ENCODE measurements around the gene FAM72D. TPM values are rescaled to one million over a fixed set of nuclear protein-coding genes. Genes with fewer than 3 reads are reported as not detected.
"Not testable (repeated sequence)": the region's sequence is repeated elsewhere in the genome, so short reads cannot be mapped to it uniquely, and the experiment has no call there.

Gene FAM72D
- 14.4 and 21.3 TPM in 2 replicates for total RNA-seq (2014; rRNA removed; shearing (Covaris generic))
- 44.5 and 58.9 TPM in 2 replicates for total RNA-seq (2022)
- percentile 65 among the genes with signal in this experiment for Bru-seq, nascent RNA
- BruChase-seq, experiment 1, labeled RNA remaining after a 6-hour chase = percentile 61 among the genes with signal in this experiment
- BruChase-seq, experiment 2, labeled RNA remaining after a 2-hour chase = percentile 75 among the genes with signal in this experiment
- long read RNA-seq, transcript FAM72D-201 (4 exons, 2,397 nt) = major isoform, 66 of 89 reads
- long read RNA-seq, partial matches to known transcripts = 4 of 89 reads
- long read RNA-seq, other reads (novel, unspliced or antisense) = 19 of 89 reads

DNA sequence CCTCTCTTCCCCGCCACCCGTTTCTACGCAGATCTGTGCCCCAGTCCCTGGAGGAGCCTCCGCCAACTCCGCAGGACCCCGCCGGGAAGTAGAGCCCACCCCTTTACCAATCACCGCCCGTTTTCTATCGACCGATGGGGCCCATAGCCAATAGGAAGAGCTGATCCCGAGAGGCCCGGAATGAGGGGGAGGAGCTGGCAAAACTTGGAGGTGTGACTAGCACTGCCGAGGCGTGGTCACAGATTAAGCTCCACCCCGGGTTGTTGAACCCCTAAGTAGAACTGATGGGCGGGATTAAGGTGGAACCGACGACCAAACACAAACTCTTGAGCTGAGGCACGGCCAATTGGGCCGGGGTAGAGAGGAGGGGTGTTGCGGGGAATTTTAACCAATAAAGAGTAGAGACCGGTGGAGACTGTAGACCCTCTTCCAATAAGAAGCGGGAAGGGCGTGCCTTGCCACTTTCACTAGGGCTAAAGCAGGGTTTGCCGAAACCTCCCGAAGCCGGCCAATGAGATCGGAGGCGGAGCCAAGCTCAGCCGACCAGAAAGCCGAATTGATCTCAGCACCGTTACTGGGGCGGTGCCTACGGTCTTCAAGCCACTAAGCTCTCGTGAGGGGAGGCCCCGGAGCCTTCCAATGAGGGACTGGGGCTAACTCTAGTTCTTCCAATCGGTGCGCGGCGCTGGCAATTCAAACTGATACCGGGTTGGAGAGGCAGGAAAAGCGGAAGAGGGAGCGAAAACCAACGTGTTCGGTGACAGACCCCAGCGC lies at the start of gene FAM72D, which contains the start of gene SRGAP2B:
TSS of gene FAM72D (plus strand) at position 691 of the 774 bp plus-strand sequence. CDS start 874 bp downstream, outside the sequence.
TSS of gene SRGAP2B (minus strand) at position 45 of the 774 bp plus-strand sequence. CDS start 2,427 bp downstream, outside the sequence.
- H3K9me3 ChIP-seq (ENCODE audit: low read length); CTCF ChIA-PET (ENCODE audit: unreplicated experiment): not testable (repeated sequence)

DNA sequence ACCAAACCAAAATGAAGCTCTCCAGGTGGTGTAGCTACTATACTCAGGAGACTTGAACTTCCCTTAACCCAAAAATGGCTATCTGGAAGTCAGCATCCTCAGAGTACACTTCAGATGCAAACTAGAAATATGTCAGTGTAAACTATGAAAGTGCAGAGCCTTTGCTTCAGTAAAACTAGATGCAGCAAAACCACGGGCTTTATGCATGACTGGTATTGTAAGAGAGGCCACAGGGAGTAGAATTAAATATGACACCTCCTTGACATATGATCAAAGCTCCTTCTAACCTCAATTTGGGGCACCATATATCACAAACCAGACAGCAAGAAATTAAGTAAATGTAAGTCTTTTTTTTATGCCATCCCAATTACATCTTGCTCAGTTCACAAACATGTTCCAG lies 48.2 kb upstream of the FAM72D start:
- H3K79me2 ChIP-seq (ENCODE audit: insufficient read depth, low read depth, low read length); H4K20me1 ChIP-seq (ENCODE audit: insufficient read depth, low read length); POLR2A ChIA-PET; H3K4me2 ChIP-seq (ENCODE audit: low read length); H2AFZ ChIP-seq (ENCODE audit: low read length); H3K4me3 ChIP-seq (ENCODE audit: low read depth, low read length, poor library complexity, severe bottlenecking); CTCF ChIA-PET (ENCODE audit: unreplicated experiment); H3K4me1 ChIP-seq (ENCODE audit: insufficient read depth, low read length, poor library complexity, severe bottlenecking); BruUV-seq (replicated peaks); H3K36me3 ChIP-seq (ENCODE audit: insufficient read depth, low read length); intact Hi-C loops (cut with micrococcal nuclease; ENCODE audit: unreplicated experiment); DNase-seq (ENCODE audit: low spot score); H3K9me2 ChIP-seq (ENCODE audit: insufficient read depth, low read length); H3K9me3 ChIP-seq (ENCODE audit: low read length); H3K27ac ChIP-seq (ENCODE audit: low read depth, low read length, poor library complexity, severe bottlenecking): not testable (repeated sequence)

More for the DNA sequence above, at the start of gene FAM72D, which contains the start of gene SRGAP2B:
- H2AFZ ChIP-seq (ENCODE audit: low read length); POLR2A ChIA-PET; H4K20me1 ChIP-seq (ENCODE audit: insufficient read depth, low read length); DNase-seq (ENCODE audit: low spot score); H3K36me3 ChIP-seq (ENCODE audit: insufficient read depth, low read length); H3K4me1 ChIP-seq (ENCODE audit: insufficient read depth, low read length, poor library complexity, severe bottlenecking); intact Hi-C loops (cut with micrococcal nuclease; ENCODE audit: unreplicated experiment); H3K9me2 ChIP-seq (ENCODE audit: insufficient read depth, low read length); BruUV-seq (replicated peaks); H3K27ac ChIP-seq (ENCODE audit: low read depth, low read length, poor library complexity, severe bottlenecking); H3K79me2 ChIP-seq (ENCODE audit: insufficient read depth, low read depth, low read length): not testable (repeated sequence)
- H3K4me3 ChIP-seq (ENCODE audit: low read depth, low read length, poor library complexity, severe bottlenecking) = peak within 1 kb of the TSS; percentile 65
- peak within 1 kb of the TSS; percentile 52; the same call in 1 of the 2 replicates for H3K4me2 ChIP-seq (ENCODE audit: low read length)

DNA sequence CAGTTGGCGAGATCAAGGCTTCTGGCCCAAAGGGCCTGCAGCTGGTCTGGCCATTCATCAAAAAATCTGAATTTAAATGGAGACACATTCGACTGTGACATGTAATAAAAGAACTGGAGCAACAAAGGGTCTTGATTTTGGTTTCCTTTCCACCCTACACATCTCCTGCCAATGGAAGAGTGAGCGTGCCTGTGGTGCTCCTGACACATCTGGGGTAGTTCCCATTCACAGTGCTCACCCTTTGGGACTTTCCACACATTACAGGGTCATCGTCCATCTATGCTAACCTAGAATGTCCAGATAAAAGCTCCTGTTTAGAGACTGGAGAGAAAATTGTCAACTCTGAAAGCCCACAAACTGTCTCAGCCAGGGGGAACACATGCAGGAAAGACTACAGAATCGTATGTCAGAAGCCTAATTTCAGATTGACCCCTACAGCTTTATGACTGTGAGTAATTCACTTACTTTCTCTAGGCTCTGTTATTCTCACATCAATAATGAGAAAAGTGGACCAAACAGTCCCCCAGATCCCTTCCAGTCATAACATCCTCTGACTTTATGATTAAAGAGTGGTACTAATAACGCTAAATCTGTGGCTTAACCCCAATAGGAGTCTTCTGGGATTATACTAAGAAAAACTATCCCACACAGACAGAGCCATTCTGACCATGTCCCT lies 47.5 kb upstream of the FAM72D start:
- H3K79me2 ChIP-seq (ENCODE audit: insufficient read depth, low read depth, low read length); H3K9me3 ChIP-seq (ENCODE audit: low read length); DNase-seq (ENCODE audit: low spot score); H3K4me2 ChIP-seq (ENCODE audit: low read length); intact Hi-C loops (cut with micrococcal nuclease; ENCODE audit: unreplicated experiment); H3K27ac ChIP-seq (ENCODE audit: low read depth, low read length, poor library complexity, severe bottlenecking); CTCF ChIA-PET (ENCODE audit: unreplicated experiment); H3K4me1 ChIP-seq (ENCODE audit: insufficient read depth, low read length, poor library complexity, severe bottlenecking); H4K20me1 ChIP-seq (ENCODE audit: insufficient read depth, low read length); H3K4me3 ChIP-seq (ENCODE audit: low read depth, low read length, poor library complexity, severe bottlenecking); H3K36me3 ChIP-seq (ENCODE audit: insufficient read depth, low read length); H3K9me2 ChIP-seq (ENCODE audit: insufficient read depth, low read length); H2AFZ ChIP-seq (ENCODE audit: low read length); BruUV-seq (replicated peaks); POLR2A ChIA-PET: not testable (repeated sequence)

DNA sequence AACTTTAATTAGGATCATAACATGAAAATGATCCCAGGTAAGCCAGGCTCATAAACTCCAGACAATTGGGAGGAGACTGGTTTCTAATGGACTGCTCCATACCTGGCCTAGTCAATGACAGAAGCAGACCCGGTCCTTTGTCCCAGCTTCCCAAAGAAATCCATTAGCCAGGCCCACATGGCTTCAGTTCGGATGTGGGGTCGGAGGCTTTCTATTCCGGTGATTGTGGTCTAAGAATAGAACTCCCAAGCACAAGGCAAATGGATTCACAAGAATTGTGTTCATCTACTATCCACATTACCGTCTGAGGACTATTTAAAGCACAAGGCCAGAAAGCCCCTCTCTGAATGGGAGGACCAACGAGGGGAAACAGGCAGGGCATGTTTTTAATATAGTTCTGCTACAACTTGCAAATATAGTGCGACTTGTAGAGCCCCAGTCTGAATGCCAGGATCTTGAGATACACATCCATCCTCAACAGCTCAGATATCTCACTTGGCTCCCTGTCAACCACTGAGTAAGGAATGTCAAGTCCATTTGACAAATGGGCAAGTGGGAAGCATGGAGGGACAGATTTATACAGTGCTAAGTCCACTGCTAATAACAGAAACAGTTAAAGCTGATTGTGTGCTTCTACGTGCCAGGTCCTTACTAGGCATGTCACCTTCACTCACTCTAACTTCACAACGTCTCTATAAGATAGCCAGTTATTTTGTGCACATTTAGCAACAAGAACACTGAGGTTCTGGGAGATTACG lies 43.6 kb upstream of the FAM72D start:
- H3K36me3 ChIP-seq (ENCODE audit: insufficient read depth, low read length); DNase-seq (ENCODE audit: low spot score); H3K4me2 ChIP-seq (ENCODE audit: low read length); BruUV-seq (replicated peaks); H3K4me1 ChIP-seq (ENCODE audit: insufficient read depth, low read length, poor library complexity, severe bottlenecking); H3K9me3 ChIP-seq (ENCODE audit: low read length); intact Hi-C loops (cut with micrococcal nuclease; ENCODE audit: unreplicated experiment); CTCF ChIA-PET (ENCODE audit: unreplicated experiment); H3K27ac ChIP-seq (ENCODE audit: low read depth, low read length, poor library complexity, severe bottlenecking); H2AFZ ChIP-seq (ENCODE audit: low read length); H3K4me3 ChIP-seq (ENCODE audit: low read depth, low read length, poor library complexity, severe bottlenecking); POLR2A ChIA-PET; H3K79me2 ChIP-seq (ENCODE audit: insufficient read depth, low read depth, low read length); H3K9me2 ChIP-seq (ENCODE audit: insufficient read depth, low read length); H4K20me1 ChIP-seq (ENCODE audit: insufficient read depth, low read length): not testable (repeated sequence)

DNA sequence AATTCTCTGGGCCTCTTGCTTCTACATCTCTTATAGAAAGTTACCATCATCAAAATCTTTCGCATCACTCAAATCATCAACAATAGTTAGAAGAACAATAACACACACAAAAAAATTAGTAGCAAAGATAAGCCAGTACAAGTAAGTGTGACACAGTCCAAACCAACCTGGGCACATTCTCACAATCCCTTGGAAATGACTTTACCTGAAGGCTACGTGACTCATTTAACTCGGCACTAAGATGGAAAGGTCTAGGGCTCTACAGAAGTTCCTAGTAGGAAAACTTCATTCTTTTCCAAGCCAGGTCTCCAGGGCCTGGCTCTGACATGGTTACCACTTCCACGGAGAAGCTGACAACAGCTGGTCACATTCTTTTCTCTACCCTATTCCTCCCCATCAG lies 42.3 kb upstream of the FAM72D start:
- H3K4me2 ChIP-seq (ENCODE audit: low read length); CTCF ChIA-PET (ENCODE audit: unreplicated experiment); H3K9me2 ChIP-seq (ENCODE audit: insufficient read depth, low read length); H4K20me1 ChIP-seq (ENCODE audit: insufficient read depth, low read length); H3K36me3 ChIP-seq (ENCODE audit: insufficient read depth, low read length); intact Hi-C loops (cut with micrococcal nuclease; ENCODE audit: unreplicated experiment); H2AFZ ChIP-seq (ENCODE audit: low read length); H3K27ac ChIP-seq (ENCODE audit: low read depth, low read length, poor library complexity, severe bottlenecking); H3K4me3 ChIP-seq (ENCODE audit: low read depth, low read length, poor library complexity, severe bottlenecking); BruUV-seq (replicated peaks); H3K79me2 ChIP-seq (ENCODE audit: insufficient read depth, low read depth, low read length); DNase-seq (ENCODE audit: low spot score); H3K4me1 ChIP-seq (ENCODE audit: insufficient read depth, low read length, poor library complexity, severe bottlenecking); H3K9me3 ChIP-seq (ENCODE audit: low read length); POLR2A ChIA-PET: not testable (repeated sequence)

All from OCI-LY7 (cell line).